ENCODE data around the gene SPDYE1.
"Not testable (repeated sequence)": the region's sequence is repeated elsewhere in the genome, so short reads cannot be mapped to it uniquely, and the experiment has no call there.

Gene SPDYE1

DNA sequence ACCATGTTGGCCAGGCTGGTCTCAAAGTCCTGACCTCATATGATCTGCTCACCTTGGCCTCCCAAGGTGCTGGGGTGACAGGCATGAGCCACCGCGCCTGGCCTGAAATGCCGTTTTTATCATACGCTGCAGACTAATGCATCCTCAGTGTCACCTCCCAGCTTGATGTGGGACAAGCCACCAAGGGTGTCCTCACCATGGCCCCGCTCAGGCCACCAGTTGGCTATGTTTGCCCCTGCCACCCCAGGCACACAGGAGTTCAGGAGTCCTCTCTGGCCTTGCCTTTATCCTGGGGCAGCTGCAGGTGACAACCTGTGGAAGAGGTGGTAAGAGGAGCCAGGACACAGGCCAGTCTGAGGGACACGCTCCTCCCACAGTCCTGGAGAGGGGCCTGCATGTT lies 3.0 kb upstream of the SPDYE1 start:
- DNase-seq = not testable (repeated sequence)

DNA sequence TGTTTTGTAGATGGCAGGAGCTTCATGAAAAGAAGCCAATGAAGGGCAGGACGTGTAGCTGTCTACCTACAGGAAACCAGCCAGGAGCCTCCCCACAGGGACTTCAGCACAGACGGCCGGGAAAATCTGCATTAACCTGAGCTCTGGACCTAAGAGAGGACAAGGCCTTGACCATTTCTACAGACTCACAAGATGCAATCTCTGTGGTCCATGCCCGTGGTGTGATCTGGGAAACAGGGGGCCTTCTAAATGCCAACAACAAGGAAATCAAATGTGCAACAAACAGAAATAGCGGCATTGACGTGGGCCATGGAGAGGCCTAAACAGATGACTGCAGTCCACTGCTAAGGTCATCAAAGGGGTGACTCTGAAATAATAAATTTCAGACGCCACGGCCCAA lies 14.4 kb downstream of the SPDYE1 start:
- DNase-seq = not testable (repeated sequence)

DNA sequence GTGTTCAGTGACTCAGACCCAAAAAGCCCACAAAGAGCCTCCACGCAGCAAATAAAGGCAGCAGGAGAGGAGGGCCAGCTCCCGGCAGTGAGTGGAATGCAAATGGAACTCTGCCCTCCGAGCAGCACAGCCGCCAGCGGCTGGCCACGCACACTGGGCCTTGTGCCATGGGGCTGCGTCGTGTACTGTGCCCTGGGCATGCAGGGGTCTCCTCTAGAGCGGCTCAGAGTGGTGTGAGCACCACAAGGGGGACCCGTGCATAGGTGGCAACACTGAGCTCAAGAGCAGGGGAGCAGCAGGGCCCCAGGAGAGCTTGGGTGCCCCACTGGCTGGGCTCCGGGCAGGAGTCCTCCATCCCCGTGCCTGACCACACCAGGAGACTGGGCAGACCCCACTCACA lies 17.4 kb downstream of the SPDYE1 start:
- not testable (repeated sequence) for DNase-seq

DNA sequence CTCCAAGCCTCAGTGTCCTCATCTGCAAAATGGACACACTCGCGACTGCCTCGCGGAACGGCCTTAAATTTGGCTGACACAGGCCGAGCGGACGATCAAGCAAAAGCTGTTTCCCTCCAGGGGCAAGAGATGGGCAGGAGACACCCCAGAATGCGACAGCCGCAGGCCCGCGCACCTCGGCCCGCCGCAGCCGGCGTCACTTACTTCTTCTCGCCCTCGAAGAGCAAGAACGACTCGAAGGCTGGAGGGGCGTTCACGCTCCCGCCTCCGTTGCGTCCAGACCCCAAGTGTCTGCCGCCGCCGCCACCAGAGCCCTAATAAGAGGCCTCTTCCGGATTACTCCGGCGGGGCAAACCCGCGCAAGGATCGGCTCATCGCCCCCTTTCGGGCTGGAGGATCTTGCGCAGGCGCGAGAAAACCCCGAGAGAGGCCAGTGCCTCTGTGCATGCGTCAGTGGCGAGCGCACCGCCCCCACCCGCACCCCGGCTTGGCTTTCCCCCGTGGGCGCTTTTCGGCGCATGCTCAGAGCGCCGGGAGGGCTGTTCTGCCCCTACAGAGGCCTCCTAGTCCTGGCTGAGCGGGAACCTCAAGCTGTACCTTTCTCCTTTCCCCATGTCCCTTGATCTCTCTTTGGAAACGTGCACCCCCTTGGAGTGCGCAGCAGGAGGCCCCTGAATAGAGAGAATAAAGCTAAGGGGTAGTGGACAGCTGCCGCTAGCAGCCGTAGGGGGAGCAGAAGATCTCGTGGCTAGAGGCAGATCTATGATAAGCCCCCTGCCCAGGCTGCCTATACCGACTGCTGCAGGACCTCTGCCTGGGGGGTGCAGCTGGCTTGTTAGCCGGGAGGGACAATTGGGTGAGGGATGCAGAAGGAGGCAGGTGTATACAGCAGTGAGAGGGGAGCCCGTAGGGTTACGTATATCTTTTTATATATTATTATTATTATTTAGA lies 21.4 kb downstream of the SPDYE1 start:
- DNase-seq = not testable (repeated sequence)

- DNase-seq = not testable (repeated sequence)
Measured at GRCh38 chr7:44019825-44020224, 22.1 kb downstream of the SPDYE1 start.

- DNase-seq = not testable (repeated sequence)
Measured at GRCh38 chr7:44022069-44022468, 24.4 kb downstream of the SPDYE1 start.

DNA sequence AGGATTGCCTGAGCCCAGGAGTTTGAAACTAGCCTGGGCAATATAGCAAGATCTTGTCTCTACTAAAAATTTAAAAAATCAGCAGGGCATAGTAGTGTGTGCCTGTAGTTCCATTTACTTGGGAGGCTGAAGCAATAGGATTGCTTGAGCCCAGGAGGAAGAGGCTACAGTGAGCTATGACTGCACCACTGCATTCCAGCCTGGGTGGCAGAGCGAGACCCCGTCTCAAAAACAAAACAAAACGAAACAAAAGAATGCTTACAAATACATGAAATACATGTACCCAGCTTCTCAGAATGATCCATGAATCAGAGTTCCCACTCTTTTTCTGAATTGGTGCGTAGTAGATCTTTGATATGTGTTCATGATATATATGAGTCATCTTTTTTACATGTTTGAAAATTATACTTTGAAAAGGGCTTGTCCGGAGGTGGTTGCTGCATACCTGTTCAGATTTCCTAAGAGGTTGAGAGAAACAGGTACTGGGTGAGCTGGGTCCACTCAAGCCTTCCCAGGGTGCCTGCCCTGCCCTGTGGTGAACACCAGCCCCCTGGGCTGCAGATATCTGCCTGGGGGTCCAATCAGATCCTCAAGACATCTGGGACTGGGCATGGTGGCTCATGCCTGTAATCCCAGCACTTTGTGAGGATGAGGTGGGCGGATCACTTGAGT lies 25.2 kb downstream of the SPDYE1 start:
- not testable (repeated sequence) for DNase-seq

DNA sequence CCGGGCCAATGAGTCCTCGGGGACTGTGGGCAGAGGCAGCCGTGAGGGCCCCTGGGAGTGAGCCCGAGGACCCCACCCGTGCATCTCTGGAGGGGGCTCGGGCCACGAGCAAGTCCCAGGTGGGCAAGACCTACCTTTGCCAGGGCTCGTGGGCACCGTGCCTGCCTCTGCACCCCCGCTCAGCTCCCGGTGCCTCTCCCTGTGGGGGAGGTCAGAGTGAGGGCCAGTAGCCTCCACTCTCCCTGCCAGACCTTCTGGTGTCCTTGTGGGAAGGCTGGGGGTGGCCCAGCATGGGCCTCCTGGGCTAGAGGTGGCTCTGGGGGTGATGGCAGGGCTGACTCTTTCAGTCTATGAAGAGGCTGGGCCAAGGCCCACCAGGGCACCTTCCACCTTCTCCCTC lies 31.7 kb downstream of the SPDYE1 start:
- DNase-seq = not testable (repeated sequence)

DNA sequence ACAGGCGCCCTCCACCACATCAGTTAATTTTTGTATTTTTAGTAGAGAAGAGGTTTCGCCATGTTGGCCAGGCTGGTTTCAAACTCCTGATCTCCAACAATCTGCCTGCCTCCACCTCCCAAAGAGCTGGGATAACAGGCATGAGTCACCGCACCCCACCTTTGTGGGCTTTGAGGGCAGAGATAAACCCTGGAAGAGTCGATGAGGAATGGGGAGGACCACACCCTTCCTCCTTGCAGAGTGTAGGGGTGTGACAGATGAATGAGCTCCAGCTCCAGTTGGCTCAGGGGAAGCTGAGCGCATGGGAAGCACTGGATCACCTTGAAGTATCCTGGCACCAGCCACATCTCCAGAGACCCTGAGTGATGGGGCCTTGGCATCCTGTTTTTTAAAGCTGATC lies 32.3 kb downstream of the SPDYE1 start:
- not testable (repeated sequence) for DNase-seq

DNA sequence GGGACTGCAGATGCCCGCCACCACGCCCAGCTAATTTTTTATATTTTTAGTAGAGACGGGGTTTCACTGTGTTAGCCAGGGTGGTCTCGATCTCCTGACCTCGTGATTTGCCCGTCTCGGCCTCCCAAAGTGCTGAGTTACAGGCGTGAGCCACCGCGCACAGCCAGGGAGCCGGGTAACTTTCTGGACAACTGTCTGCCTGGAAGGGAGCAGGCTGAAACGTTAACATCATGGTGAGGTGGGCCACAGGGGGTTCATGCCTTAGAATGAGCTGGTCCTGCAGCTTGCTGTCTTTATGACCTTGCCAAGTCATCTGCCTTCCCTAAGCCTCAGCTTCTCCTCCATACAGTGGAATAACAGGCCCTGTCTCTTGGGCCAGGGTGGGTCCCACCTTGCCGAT lies 33.6 kb downstream of the SPDYE1 start:
- not testable (repeated sequence) for DNase-seq

GRCh38 chr7:44032031-44032430 lies 34.3 kb downstream of the SPDYE1 start:
- DNase-seq = not testable (repeated sequence)

GRCh38 chr7:44033971-44034844 lies 36.5 kb downstream of the SPDYE1 start:
- not testable (repeated sequence) for DNase-seq

GRCh38 chr7:44036364-44036763 lies 38.7 kb downstream of the SPDYE1 start:
- not testable (repeated sequence) for DNase-seq

GRCh38 chr7:44037951-44038350 lies 40.3 kb downstream of the SPDYE1 start:
- DNase-seq = not testable (repeated sequence)

DNA sequence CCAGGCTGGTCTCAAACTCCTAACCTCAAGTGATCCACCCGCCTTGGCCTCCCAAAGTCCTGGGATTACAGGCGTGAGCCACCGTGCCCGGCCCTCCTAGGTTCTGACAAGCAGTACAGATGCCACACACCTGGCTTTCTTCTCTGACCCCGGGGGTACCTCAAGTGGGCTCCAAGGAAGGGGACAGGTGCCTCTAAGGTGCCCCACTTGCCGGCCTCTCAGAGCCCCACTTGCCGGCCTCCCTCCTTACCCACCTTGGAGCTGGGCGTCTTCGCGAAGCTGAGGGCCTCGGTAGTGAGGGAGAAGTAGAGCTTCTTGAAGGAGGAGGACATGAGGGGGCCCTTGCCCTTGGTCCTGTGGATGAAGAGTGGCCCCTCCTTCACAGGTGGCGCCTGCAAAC lies 40.9 kb downstream of the SPDYE1 start:
- DNase-seq = not testable (repeated sequence)

DNA sequence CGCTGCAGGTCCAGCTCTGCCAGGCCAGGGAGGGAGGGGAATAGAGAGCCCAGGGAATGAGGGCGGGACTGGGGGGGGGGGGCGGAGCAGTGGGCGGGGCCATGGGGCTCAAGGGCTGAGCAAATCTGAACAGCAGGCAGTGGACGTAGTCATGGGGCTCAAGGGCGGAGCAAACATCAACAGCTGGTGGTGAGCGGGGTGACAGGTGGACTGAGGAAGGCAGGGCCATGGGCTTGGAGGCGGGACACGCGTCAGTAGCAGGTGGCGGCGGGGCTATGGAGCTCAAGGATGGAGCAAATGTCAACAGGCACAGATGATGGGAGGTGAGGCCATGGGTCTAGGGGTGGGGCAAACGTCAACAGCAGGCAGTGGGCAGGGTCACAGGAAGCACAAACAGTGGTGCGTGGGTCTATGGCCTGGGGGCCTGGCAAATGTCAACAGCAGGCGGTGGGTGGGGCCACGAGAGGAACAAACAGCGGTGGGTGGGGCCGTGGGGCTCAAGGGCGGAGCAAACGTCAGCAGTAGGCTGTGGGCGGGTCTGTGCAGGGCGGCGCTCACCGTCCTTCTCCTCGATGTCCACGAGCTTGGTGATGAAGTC lies 41.4 kb downstream of the SPDYE1 start:
- DNase-seq = peak; percentile 85

GRCh38 chr7:44039800-44040492 lies 42.2 kb downstream of the SPDYE1 start:
- not testable (repeated sequence) for DNase-seq

DNA sequence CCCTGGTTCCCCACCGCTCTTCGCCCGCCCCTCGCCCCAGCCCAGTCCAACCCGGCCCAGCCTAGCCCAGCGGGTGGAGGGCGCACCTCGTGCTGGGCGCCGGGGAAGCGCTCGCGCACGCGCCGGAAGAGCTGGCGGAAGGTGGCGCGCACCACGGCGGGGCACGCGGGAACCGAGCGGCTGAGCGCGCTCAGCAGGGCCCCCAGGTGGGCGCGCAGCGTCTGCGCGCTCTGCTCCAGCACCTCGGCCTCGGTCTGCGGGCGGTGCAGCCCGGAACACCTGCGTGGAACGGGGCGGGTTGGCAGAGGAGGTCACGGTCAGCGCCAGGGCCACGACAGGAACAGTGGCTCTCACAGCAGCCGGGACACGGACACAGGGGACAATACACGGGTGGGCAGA lies 42.8 kb downstream of the SPDYE1 start:
- not testable (repeated sequence) for DNase-seq

DNA sequence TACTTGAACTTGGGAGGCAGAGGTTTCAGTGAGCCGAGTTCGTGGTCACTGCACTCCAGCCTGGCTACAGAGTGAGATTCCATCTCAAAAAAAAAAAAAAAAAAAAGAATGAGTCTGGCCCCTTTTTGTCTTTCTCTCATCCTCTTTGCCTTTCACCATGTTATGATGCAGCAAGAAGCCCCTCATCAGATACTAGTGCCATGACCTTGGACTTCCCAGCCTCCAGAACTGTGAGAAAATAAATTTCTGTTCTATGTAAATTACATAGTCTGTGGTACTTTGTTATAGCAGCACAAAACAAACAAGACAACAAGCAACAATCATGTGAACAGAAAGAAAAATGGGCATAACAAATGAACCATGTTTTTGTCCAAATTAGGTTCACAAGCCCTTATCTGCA lies 44.5 kb downstream of the SPDYE1 start:
- DNase-seq = no peak

DNA sequence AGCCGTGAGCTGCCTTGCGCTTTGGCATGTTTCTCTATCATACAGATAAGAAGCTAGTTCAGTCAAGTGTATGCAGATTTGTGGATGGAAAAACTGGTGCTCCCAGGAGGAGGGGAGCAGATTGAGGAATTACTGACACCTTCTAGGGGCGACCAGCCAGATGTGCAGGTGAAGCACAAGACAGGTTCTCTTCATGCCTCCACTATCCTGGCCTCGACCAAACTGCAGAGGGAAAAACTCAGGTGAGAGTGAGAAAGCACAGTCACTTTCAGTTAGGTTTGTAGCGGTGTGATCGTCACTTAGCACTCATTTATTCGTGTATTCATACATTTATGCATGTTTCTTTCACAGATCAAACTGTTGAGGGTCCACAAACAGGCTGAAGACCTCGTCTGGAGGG lies 46.2 kb downstream of the SPDYE1 start:
- no peak for DNase-seq

DNA sequence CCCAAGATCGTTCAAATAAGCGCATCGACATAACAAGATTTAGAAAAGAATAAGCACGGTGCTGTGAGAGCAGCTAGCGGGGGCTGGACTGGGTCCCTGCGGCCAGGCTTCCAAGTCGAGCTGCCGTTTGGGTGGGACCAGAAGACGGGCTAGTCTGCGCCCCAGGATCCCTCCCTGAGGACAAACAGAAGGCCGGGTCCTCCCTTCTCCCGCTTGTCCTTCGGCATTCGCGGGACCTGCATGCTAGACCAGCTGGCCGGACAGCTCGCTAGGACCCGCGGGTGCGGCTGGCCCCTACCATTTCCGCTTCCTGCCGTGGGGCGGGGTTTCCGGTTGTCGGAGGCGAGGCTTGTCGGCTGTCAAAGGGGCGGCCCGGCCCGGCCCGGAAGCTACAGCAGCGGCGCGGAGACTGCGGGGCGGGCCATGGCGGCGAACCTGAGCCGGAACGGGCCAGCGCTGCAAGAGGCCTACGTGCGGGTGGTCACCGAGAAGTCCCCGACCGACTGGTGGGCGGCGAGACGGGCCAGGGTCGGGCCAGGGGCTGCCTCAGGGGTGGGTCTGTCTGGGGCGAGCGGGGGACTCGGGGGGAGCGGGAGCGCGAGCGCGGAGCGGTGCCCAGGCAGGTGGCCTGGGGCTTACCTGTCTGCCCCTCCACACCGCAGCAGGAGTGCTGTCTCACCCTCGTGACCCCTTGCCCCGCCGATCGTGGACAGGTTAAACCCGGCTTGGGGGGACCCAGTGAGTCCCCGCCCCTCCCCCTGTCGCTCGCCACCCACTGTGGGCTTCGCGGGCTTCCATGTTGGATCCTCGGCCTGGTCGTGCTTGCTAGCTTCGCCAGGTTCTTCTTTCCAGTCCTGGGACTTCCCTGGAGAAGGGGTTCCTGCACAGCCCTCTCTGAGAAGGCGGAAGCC lies 46.9 kb downstream of the SPDYE1 start, which contains the start of gene DBNL:
TSS of gene DBNL (plus strand) at position 388 of the 911 bp plus-strand sequence. CDS start at position 424, 36 bp downstream.
- DNase-seq = no peak
